Activated CD8-positive, alpha-beta memory T cell treated with anti-CD3 and anti-CD28 coated beads, Interleukin-2, amount 50 U/mL, for 48 hours (primary cell): ENCODE data around the gene GPHN.
"Not testable (repeated sequence)": the region's sequence is repeated elsewhere in the genome, so short reads cannot be mapped to it uniquely, and the experiment has no call there.

Source experiments
- DNase-seq: peaks from one replicate; pipeline ENCODE4 v3.0.0-alpha.2; 2020

GPHN gene

DNA sequence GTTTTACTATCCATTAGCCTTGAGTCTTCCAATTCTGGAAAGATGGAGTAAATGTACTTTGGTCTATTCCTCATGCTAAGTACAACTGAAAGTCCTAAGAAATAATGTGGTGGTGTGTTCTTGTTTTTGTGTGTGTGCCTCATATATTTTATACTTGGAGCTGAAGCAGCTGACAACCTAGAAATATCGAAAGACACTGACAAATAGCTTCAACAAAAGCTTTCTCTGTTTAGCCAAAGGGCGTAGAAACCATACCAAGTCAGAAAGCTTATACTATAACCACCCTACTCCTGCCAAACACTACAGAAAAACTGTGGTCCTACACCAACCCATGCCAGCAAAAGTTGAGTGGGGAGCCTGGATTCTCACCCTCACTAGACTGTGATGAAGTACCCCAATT, 188.4 kb downstream of the GPHN start:
- DNase-seq, result no peak

DNA sequence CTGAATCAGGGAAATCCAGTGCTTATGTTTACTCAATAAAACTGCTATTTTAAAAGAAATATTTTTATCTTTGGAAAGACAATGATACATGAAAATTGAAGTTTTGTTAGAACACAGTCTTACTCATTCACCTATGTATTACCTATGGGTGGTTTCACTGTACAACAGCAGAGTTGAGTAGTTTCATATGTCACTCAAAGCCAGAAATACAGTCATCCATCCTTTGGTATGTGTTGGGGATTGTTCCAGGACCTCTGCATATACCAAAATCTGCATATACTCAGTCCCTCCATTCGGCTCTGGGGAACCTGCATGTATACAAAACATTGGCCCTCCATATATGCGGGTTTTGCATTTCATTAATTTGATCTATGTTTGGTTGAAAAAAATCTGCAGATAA, 190.6 kb downstream of the GPHN start:
- DNase-seq, result no peak

DNA sequence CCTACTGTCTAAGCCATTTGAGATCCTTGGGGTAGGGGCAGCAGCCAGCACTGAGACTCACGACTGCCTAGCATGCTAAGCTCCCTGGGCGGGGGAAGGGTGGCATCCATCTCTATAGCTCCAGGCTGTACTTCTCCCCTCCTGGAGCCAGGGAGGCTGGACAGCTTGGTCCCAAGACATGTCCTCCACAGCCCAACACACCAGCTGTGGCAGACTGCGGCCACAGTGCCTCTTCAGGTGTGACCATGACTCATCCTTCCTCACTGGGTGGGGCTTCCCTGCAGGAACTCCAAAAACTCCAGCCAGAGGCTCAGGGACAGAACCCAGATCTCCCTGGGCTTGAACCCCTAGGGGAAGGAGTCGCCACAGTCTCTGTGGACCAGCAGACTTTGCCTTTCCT, 193.9 kb downstream of the GPHN start:
- no peak for DNase-seq

DNA sequence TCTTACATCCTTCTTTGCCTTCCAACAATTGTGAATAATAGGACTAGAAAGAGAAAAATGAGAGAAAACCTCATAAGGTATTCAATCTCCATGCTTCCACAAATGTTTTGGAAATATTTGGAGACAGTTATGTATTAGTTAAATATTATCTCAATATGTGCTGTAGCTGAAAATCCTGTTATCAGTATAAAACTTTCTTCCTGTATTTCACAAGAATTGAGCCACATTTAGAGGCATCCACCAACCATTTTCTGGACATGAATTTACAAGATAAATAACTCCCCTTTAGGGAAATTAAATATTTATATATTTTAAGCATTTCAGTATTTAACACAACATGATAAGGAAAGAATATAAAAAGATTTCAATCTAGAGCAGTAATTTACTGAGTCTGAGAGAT, 200.3 kb downstream of the GPHN start:
- DNase-seq, result no peak

DNA sequence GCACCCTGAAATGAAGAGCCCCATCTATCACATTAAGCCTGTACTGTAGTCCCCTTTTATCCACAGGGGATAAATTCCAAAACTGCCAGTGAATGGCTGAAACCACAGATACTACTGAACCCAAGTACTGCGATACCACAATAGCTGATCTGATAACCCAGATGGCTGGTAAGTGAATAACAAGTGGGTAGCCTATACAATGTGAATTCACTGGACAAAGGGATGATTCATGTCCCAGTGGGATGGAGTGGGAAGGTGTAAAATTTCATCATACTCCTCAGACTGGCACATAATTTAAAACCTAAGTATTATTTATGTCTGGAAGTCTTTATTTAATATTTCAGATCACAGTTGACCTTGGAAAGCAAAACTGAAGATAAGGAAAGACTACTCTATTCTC, 201.3 kb downstream of the GPHN start:
- no peak for DNase-seq

DNA sequence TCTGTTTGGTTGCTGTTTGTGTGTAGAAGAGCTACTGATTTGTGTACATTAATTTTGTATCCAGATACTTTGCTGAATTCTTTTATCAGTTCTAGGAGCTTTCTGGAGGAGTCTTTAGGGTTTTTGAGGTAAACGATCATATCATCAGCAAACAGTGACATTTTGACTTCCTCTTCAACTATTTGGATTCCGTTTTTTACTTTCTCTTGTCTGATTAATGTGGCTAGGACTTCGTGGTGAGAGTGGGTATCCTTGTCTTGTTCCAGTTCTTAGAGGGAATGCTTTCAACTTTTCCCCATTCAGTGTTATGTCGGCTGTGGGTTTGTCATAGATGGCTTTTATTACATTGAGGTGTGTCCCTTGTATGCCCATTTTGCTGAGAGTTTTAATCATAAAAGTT, 206.3 kb downstream of the GPHN start:
- not testable (repeated sequence) for DNase-seq

DNA sequence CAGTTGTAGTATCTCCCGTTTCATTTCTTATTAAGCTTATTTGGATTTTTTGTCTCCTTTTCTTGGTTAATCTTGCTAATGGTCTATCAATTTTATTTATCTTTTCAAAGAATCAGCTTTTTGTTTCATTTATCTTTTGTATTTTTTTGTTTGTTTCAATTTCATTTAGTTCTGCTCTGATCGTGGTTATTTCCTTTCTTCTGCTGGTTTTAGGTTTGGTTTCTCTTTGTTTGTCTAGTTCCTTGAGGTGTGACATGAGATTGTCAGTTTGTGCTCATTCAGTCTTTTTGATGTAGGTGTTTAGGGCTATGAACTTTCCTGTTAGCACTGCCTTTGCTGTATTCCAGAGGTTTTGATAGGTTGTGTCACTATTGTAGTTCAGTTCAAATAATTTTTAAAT, 207.4 kb downstream of the GPHN start:
- not testable (repeated sequence) for DNase-seq

DNA sequence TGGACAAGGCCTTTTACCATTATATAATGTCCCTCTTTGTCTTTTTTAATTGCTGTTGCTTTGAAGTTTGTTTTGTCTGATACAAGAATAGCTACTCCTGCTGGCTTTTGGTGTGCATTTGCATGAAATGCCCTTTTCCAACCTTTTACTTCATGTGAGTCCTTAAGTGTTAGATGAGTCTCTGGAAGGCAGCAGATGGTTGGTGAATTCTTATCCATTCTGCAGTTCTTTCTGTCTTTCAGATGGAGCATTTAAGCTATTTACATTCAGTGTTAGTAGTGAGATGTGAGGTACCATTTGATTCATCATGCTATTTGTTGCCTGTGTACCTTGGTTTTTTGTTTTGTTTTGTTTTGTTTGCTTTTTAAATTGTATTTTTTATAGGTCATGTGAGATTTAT, 208.3 kb downstream of the GPHN start:
- no peak for DNase-seq

DNA sequence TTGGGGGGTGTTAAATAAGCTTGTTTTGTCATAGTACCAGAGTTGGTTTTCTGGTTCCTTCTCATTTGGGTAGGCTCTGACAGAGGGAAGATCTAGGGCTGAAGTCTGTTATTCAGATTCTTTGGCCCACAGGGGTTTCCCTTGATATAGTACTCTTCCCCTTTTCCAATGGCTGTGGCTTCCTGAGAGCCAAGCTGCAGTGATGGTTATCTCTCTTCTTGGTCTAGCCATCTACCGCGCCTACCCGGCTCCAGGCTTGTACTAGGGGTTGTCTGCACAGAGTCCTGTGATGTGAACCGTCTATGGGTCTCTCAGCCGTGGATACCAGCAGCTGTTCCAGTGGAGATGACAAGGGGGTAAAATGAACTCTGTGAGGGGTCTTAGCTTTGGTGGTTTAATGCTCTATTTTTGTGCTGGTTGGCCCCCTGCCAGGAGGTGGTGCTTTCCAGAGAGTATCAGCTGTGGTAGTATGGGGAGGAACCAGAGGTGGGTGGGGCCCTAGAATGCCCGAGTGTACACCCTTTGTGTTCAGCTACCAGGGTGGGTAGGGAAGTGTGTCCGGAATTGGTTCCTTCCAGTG, 209.7 kb downstream of the GPHN start:
- no peak for DNase-seq

DNA sequence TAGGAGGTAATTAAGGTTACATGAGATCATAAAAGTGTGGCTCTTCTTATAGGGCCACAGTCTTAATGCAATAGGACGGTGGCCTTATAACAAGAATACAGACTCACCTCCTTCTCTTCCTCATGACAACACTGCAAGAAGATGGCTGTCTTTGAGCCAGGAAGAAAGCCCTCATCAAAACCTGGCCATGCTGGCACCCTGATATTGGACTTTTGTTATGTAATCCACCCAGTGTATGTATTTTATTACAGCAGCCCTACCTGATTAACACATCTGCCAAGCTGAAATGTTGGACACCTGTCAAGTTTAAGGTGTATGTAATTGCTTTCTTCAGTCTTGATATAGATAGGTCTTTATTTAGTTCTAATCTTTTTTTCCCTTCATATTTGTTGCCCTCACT, 217.0 kb downstream of the GPHN start:
- no peak for DNase-seq

DNA sequence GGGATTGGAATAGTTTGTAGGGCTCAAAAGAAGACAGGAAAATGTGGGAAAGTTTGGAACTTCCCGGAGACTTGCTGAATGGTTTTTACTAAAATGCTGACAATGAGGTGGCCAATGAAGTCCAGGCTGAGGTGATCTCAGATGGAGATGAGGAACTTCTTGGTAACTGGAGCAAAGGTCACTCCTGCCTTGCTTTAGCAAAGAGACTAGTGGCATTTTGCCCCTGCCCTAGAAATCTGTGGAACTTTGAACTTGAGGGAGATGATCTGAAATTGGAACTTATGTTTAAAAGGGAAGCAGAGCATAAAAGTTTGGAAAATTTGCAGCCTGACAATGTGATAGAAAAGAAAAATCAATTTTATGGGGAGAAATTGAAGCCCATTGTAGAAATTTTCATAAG, 223.4 kb downstream of the GPHN start:
- not testable (repeated sequence) for DNase-seq

DNA sequence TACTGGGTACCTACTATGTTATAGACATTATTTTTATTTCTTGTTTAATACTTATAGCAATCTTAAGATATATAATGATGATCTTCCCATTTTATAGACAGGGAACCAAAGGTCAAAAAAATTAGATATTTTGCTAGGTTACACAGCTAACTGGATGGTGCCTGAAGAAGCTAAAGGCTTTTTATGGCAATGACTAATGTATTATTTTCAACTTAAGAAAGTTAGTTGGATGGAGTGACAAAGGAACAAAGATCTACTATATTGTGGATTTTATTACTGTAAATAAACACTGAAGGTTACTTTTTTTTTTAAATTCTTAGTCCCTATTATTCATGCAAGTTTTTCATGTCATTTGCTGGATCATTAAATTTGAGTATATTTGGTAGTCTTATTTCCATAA, 227.9 kb downstream of the GPHN start:
- no peak for DNase-seq

DNA sequence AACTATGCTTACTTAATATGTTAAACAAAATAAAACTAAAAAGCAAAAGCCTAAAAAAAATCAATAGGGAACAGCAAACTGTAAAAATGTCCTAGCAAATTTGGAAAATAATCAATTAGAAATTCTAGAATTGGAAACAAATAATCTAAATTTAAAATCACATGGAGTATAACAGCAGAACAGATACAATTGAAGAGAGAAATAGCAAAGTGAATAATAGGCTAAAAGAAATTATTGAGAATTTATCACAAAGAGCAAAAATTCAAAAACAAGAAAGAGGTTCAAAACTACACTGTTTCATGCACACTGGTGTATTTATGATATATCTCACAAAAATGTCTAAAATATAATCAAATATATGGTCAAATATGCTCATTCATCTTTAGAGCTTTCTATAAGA, 231.9 kb downstream of the GPHN start:
- DNase-seq, result no peak

DNA sequence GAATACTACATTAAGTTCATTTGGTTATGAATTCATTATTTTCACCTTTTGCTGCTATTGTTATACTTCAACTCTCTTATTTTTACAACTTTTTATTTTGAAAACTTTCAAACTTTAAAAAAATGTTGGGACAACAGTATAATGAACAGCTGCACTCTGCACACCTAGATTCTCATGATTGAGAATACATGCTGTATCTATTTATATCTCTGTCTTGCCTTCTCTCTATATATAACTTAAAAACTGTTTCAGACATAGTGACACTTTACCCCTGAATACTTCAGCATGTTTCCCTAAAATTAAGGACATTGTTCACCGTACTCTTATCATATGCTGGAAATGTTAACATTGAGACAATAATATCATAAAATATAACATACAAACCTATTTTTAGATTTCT, 237.1 kb downstream of the GPHN start:
- DNase-seq, result no peak

DNA sequence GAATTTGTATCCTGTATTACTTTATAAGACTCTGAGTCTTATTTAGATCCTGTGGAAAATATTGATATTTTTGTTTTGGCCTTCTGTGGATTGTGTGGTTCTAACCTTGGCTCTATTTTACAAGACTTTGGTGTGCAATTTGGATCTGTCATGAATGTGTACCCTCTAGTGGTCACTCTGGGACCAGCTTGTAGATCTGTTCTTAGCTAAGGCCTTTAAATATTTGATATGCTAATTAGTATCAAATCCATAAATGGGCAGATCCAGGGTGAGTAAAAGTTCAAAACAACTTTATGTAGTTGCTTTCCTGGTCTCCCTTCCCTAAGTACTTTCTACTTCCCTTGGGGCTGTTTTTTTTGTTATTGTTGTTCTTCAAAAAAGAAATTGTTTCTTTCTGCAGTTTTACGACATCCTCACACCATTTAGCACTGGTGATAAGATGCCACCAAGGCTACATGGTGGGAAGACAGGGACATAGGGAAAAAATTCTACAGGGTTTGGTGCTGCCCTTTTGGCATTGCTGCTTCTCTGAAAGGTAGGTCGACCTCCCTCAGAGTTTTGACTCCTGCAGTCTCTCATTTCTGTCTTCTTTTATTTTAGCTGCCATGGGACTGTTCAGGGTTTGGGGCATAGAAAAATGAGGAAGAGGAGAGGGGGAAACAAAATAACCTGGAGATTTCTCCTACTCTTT, 238.5 kb downstream of the GPHN start:
- no peak for DNase-seq

DNA sequence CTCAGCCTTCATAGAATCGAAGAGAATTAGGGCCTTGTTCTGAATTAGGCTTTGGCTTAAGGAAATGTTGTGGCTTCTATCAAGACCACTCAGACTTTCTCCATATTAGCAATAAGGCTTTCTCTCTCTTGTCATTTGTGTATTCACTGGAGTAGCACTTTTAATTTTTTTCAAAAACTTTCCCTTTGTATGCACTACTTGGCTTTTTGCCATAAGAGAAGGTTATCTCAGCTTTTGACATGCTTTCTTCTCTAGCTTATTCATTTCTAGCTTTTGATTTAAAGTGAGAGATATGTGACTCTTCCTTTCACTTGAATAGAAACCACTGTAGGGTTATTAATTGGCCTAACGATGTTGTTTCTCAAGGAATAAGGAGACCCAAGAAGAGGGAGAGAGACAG, 244.2 kb downstream of the GPHN start:
- DNase-seq, result no peak

DNA sequence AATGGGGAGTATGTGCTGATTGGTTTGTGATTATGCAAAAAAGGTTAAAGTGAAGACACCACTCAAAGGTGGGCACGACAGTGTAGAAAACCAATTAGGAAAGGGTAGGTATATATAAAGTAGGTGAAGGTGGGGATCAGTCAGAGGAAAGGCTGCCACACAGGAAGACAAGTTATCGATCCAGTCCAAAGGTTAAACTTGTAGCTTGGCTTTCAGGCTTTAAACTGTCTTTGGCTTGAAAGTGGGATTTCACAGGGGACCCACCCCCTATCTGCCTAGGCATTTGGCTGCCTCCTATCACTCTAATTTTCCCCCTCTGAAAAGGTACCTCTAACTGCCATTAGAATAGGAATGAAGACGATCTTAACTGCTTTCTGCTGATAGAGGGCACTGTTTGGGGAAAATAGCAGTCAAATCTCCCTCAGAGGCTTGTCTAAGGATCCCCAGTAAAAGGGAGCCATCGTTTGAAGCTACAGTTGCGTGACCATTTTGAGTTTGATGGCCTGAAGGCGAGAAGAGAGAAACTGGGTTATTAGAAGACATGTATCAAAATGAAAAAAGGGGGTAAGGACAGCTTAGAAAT, 250.2 kb downstream of the GPHN start:
- DNase-seq, result no peak

DNA sequence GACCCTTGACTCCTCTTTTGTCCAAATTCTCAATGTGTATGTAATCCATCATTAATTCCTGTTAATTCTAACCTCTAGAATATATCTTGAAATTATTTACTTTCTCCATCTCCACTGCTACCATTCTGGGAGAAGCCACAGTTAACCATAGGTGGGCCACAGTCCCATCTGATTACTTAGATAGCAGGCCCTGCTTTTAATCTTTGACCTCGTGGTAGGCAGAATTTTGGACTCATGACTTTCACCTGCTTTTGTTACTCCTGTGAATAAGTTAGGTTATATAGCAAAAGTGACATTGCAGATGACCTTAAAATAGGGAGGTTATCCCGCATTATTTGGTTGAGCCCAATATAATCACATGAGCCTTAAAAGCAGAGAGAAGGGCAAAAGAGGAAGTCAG, 264.2 kb downstream of the GPHN start:
- DNase-seq, result no peak

DNA sequence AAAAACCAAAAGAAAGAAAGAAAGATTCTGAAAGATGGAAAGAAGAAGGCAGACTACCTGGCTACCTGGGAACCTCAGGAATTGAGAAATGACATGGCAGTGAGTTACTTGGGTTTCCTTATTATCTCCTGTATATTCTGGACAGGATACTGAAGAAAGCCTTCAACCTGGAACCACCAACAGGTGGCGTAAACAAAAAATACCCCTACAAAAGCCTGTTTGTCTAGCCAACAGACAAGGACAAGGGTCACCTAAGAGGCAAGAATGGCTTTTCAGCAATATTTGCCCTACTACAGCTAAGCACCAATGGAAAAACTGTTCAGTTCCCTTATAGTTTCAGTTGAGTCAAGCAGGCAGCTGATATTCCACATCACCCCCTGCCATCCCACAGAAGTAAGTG, 274.9 kb downstream of the GPHN start:
- DNase-seq, result no peak

DNA sequence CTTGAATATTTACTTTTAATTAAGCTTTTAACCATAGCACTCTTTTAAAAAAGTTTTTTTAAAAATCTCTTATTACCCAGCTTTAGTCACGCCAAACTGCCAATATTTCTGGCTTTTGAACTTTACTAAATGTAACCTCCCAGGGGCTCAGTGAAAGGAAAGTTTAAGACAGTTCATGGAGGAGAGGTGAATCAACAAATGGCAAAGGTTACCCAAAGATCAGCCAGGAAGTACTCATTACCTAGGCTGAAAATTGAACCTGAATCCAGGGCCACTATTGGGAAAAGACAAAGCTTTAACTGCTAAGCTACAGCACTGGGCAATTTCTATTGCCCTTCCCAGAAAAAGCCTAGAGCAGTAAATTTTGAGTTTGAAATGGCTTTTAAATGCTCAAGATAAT, 282.2 kb downstream of the GPHN start:
- DNase-seq, result no peak

DNA sequence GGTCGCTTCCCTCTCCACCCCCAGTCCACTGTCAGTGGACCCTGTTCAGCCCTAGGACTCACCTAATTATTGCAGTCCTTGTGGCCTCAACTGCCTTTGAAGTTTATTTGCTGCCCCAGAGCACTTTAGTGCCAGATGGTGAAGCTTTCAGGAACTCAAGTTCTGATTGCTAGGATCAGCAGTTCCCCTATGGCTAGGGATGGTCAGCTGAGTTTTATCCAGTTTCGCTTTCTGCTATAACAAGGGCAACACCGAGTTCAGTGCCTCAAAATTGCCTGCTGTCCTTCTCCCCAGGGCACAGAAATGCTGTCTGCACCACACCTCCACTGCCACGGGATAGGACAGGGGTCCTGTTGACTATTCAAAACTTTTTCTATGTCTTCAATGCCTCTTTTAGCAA, 295.0 kb downstream of the GPHN start:
- no peak for DNase-seq

DNA sequence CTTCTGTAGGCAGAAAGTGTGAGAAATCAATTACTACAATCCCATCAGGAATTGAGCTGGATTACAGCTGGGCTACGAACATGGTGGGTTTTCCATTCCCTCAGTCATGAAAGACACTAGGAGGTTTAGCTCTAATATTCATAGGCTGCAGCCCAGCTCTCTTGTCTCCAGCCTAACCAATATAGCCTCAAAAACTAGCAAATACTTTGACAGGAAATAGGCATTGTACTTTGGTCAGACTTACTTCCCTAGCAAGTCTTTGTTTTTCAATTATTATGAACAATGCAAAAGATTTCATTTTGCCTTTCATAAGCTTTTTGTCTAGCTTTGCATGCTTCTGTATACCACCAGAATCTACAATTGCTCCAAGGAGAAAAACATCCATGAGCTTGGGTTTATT, 296.2 kb downstream of the GPHN start:
- DNase-seq, result no peak

DNA sequence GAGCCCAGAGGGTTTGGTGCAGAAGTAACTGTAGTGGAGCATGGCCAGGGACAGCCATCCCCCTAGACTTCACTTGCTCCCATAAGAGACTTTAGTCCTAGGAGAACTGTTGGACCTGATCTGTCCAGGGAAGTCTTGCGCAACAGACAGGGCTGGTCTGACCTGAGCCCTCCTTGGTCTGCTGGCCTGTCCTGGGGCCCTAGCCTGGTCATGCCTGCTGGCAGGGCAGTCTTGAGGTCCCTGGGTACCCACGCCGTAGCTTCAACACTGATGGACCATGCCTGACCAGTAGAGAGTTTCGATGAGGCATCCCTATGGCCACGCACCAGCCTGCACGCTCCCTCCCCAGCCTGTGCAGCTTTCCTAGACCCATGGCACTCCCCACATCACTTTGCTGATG, 305.7 kb downstream of the GPHN start:
- DNase-seq, result no peak

DNA sequence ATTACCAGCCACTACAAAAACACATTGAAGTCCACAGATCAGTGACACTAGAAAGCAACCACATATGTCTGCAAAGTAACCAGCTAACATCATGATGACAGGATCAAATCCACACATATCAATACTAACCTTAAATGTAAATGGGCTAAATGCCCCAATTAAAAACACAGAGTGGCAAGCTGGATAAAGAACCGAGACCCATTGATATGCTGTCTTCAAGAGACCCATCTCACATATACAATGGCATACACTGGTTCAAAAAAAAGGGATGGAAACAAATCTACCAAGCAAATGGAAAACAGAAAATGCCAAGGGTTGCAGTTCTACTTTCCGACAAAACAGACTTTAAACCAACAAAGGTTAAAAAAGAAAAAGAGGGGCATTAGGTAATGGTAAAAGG, 307.7 kb downstream of the GPHN start:
- no peak for DNase-seq

DNA sequence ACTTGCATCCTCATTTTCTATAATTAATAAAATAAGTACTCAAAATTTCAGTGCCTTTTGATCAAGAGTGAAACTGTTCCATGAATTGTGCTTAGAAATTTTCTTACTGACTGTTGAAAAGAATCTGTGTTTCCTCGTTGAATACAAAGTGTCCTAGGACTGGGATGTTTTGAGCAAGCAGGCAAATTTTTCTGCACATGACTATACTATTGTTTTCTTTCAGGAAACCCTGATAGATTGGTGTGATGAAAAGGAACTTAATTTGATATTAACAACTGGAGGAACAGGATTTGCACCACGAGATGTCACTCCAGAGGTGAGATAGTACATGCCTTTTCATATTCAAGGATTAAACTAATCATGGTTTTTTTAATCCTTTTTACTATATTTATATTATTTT, 316.3 kb downstream of the GPHN start:
- DNase-seq, result no peak
